Stimulated activated CD8-positive, alpha-beta memory T cell treated with anti-CD3 and anti-CD28 coated beads, Interleukin-7, amount 100 ng/mL, for 24 hours (primary cell): ENCODE results near the gene PMAIP1.
"Not testable (repeated sequence)": the region's sequence is repeated elsewhere in the genome, so short reads cannot be mapped to it uniquely, and the experiment has no call there.

Source experiments
- DNase-seq: peaks from one replicate; pipeline ENCODE4 v3.0.0-alpha.2; 2020; ENCODE audit warnings: low read depth

Gene PMAIP1

GRCh38 chr18:59885579-59886163 is 14.1 kb upstream of the PMAIP1 start:
- no peak for DNase-seq

GRCh38 chr18:59886399-59886798 is 13.4 kb upstream of the PMAIP1 start:
- DNase-seq, result not testable (repeated sequence)

GRCh38 chr18:59892123-59892522 is 7.7 kb upstream of the PMAIP1 start:
- DNase-seq, result no peak

GRCh38 chr18:59893971-59894370 is 5.8 kb upstream of the PMAIP1 start:
- DNase-seq, result no peak

DNA sequence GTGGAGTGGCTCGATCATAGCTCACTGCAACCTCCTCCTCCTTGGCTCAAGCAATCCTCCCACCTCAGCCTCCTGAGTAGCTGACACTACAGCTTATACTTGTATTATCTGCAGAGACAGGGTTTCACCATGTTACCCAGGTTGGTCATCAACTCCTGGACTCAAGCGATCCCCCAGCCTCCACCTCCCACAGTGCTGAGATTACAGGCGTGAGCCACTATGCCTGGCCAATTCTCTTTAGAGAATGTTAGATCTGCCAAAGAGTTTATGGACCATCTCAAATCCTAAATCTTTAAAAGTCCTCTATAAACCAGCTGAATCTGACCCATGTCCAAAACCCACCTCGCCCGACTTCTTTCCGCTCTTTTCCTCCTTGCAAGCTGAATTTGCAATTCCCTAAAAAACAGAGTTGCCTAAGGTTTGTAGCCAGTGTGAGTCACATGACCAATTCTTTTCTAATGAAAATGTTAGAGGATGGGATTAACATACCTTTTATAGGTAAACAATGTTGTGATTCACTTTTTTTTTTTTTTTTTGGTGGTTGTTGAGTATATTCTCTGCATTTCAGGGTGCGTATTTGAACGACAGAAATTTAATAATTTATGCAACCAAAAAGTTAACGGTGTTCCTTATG is 2.4 kb upstream of the PMAIP1 start:
- DNase-seq, result no peak

DNA sequence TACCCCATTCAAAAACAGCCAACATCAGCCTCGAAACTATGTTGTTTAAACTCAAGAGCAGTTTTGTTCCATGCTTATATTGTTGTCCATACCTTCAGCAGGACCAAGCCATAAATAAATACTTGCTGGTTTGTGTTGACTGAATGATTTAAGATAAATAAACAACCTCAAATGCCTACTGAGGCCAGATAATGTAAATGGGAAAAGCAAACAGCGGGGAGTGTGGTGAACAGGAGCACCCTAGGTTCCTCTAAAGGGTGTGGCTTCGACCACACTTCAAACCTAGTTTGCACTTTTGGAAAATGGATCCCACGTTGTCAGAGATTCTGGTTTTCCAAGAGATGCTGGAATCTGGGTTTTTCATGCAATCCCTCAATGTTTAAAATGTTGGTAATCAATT is 1.7 kb upstream of the PMAIP1 start:
- DNase-seq, result no peak

DNA sequence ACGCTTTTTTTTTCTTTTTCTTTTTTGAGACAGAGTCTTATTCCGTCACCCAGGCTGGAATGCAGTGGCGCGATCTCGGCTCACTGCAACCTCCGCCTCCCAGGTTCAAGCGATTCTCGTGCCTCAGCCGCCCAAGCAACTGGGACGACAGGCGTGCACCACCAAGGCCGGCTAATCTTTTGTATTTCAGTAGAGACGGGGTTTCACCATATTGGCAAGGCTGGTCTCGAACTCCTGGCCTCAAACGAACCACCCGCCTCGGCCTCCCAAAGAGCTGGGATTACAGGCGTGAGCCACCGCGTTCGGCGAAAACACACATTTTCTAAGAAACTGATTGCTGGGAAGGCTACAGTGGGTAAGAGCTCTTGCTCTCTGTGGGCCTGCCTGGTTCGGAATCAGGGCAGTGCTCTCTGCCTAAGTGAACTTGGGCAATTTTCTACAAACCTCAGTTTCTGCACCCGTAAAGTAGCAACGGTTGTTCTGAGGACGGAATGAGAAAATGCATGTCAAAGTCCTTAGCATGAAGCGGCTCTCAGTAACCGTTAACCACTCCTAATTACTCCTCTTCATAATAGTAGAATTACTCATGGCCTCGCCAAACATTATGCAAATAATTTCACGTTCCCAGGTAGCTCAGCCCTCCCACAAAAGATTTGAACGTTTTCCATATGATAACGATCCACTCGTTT is 1.0 kb upstream of the PMAIP1 start:
- DNase-seq, result no peak

- peak; percentile 20 for DNase-seq
Measured at GRCh38 chr18:59900222-59901128, 679 bp downstream of the PMAIP1 start.

DNA sequence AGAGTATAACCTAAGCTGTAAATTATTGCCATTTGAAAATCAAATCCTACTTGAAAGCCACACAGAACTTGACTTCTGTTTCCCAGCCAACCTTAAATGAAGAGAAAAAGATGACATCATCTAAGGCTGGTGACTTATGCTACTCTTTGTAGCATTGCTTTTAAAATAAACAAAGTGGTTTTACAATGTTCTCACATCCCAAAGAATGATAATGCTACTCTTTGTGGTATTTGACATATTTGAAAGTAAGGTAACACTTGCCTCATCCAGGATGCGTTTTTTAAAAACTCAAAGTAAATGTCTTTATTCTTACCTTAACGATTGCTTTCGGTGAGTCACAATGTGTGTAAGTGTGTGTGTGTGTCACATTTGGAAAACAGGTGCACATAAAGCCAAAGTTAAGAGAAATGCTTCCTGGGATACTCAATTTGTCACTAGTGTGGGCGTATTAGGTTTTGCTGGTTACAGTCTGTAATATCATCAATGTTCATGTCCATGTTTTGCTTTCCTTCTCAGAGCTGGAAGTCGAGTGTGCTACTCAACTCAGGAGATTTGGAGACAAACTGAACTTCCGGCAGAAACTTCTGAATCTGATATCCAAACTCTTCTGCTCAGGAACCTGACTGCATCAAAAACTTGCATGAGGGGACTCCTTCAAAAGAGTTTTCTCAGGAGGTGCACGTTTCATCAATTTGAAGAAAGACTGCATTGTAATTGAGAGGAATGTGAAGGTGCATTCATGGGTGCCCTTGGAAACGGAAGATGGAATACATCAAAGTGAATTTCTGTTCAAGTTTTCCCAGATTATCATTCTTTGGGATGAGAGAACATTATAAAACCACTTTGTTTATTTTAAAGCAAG is 2.6 kb downstream of the PMAIP1 start:
- DNase-seq, result no peak

DNA sequence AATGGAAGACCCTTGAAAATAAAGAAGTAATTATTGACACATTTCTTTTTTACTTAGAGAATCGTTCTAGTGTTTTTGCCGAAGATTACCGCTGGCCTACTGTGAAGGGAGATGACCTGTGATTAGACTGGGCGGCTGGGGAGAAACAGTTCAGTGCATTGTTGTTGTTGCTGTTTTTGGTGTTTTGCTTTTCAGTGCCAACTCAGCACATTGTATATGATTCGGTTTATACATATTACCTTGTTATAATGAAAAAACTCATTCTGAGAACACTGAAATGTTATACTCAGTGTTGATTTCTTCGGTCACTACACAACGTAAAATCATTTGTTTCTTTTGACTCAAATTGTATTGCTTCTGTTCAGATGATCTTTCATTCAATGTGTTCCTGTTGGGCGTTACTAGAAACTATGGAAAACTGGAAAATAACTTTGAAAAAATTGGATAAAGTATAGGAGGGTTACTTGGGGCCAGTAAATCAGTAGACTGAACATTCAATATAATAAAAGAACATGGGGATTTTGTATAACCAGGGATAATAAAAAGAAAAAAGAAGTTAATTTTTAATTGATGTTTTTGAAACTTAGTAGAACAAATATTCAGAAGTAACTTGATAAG is 3.3 kb downstream of the PMAIP1 start:
- DNase-seq, result no peak

DNA sequence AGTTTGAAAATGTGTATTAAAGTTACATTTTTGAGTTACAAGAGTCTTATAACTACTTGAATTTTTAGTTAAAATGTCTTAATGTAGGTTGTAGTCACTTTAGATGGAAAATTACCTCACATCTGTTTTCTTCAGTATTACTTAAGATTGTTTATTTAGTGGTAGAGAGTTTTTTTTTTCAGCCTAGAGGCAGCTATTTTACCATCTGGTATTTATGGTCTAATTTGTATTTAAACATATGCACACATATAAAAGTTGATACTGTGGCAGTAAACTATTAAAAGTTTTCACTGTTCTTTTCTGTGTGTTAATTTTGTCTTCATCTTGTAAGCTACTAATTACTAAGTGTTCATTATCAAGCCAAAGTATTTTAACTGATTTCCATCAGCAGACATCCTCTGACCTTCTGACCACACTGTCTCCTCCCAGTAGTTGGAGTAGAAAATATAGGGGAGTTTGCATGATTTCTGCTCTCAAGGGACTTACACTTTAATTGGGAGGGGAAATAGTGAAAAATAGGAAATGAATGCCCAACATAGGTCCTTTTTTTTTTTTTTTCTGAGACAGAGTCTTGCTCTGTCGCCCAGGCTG is 4.3 kb downstream of the PMAIP1 start:
- no peak for DNase-seq

DNA sequence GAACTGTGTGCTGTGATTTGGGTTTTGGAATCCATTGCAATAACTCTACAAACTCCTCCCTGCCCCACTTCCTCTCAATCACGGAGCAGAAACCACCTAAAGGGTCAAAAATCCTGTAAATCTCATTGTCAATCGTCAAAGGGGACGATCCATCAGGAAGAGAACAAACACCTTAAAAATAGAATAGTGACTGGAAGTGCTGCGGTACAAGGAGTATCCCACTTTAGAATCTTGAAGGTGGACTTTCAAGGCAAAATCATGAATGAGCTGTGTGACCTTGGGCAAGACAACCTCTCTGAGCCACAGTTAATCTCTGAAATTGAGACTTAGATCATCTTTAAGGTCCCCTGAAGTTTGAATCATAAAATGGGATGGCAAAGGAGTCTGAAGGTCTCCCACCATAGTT is 5.9 kb downstream of the PMAIP1 start:
- DNase-seq, result no peak

DNA sequence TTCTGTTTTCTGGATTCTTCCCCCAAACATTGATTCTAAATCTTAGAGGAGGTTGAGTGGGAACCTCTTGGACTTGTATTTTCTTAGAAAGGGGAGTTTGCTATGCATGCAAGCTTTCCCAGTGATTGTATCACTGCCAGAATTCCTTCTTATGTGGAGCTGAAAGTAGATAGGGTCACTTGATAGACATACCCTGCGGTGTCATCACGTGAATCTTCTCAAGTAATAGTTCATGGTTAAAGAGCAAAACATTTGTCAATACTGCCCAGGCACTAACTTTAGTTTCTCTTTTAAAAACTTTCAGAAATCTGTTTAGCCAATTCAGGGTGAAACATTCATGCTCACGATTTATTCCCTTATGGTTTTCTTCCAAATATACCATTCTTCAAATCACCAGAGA is 6.4 kb downstream of the PMAIP1 start:
- no peak for DNase-seq

GRCh38 chr18:59907172-59907571 is 7.4 kb downstream of the PMAIP1 start:
- no peak for DNase-seq

- DNase-seq, result no peak
Measured at GRCh38 chr18:59907660-59908059, 7.9 kb downstream of the PMAIP1 start.

GRCh38 chr18:59908799-59909198 is 9.0 kb downstream of the PMAIP1 start:
- DNase-seq, result no peak

GRCh38 chr18:59909289-59910036 is 9.7 kb downstream of the PMAIP1 start:
- no peak for DNase-seq

DNA sequence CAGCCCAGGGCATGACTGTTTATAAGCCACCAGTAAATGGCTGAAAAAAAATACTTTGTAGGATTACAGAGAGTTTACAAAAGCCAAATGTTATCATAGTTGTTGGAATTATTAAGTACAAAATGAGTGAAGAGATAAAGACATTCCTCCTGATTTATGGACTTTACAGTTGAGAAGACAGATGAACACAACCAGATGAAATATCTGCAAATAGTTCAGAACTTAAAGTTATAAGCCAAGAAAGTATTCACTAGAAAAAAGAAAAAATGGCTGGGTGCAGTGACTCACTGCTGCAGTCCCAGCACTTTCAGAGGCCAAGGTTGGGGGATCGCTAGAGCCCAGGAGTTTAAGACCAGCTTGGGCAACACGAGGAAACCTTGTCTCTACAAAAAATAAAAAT is 11.2 kb downstream of the PMAIP1 start:
- DNase-seq, result no peak

DNA sequence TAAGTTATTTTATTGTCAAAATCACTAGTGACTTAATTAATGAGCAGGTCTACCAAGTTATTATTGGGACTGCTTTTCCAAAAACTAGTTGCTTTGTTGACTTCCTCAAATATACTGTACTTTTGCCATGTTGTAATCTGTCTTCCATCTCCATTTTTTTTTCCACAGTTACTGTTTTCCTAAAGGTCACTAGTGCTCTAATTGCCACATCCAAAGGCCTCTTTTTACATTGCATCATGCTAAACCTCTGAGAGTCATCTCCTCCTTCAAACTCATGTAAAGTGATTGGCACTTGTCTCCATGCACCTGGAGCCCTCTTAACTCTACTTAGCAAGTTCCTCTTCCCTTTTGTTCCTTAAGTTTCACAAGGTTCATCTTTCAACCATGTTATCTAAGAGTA is 11.8 kb downstream of the PMAIP1 start:
- DNase-seq, result no peak

- DNase-seq, result no peak
Measured at GRCh38 chr18:59912007-59912550, 12.3 kb downstream of the PMAIP1 start.
